Superior temporal gyrus (tissue), 1 donor: ENCODE results near the gene CADPS.

Source experiments
- DNase-seq: peaks from one replicate; pipeline ENCODE4 v3.0.0-alpha.2; 2016; ENCODE audit errors: extremely low spot score

The CADPS gene

DNA sequence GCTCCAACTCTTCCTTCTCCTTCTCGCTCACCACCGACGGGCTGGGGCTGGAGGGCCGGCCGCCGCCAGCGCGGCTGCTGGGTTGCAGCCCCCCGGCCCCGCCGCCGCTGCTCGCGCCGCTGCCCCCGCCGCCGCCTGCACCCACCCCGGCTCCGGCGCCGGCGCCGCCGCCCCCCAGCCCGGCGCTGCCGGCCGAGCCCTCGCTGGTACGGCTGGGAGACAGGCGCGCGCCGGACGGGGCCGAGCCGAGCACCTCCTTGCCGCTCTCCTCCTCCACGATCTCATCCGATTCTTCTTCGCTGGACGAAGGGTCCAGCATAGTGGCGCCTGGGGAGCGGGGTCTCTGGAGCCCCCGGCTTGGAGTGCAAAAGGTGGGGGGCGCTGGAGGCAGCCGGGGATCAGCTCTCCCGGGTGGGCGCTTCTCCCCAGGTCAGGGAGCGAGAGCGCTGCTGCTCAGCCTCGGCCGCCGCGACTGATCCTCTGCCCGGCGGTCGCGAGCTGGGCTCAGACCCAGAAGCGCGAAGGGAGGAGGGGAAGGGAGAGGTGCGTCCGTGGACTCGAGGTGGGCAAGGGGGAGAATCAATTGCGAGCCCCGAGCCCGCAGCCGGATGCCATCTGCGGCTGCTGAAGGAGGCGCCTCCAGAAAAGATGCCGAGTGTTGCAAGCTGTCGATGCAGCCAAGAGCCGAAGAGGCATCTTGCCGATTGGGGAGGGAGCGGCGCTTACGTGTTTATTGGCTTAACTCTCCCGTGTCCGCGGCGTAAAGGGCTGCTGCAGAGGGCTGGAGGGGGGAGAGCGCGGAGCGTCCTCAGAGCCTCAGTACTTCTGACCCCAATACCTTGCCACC, at the start of gene CADPS:
CADPS (minus strand) TSS at position 706 of the 847 bp plus-strand sequence; CDS start at position 319, 387 bp downstream.
- peak; percentile 61 for DNase-seq

DNA sequence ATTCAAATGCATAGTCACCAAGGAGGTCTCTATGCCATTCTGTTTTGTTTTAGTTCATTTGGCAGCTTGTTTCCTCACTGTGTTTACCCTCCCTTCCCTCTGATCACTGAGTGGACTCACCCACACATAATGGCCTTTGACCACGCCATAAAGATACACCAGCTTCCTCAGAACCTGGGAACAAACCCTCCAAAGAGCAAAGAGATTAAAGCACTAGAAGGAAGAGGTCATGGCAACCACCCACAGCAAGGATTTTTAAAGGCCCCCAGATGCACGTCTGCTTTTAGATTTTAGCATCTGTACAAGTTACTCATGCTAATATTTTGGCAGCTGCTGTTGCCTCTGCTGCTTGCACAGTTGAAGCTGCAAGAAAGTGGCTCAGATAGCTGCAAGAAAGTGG, 47.9 kb upstream of the CADPS start:
- no peak for DNase-seq

DNA sequence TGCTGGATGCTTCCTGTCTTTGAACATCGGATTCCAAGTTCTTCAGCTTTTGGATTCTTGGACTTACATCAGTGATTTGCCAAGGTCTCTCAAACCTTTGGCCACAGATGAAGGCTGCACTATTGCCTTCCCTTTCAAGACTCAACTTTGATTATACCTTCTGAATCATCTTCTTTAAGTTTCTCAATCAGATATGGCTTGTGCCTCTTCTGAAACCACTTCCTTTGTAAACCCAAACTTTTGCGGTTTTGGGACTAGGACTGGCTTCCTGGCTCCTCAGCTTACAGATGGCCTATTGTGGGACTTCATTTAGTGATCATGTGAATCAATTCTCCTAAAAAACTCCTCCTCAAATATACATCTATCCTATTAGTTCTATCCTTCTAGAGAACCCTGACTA, 47.1 kb upstream of the CADPS start:
- no peak for DNase-seq

DNA sequence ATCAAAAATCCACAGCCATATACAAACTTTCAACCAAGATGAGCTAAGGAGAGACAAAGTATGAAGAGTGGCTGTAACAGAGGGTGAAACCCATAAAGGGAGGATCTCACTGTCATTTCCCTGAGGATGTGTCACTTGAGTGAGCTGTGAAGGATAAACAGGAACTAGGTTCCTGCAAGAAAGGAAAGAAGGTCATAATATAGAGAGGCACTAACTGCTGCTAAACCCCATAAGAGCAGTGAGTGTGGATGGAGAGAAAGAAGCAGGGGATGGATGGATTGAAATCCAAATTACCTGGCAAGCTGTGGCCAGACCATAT, 45.2 kb upstream of the CADPS start:
- no peak for DNase-seq

DNA sequence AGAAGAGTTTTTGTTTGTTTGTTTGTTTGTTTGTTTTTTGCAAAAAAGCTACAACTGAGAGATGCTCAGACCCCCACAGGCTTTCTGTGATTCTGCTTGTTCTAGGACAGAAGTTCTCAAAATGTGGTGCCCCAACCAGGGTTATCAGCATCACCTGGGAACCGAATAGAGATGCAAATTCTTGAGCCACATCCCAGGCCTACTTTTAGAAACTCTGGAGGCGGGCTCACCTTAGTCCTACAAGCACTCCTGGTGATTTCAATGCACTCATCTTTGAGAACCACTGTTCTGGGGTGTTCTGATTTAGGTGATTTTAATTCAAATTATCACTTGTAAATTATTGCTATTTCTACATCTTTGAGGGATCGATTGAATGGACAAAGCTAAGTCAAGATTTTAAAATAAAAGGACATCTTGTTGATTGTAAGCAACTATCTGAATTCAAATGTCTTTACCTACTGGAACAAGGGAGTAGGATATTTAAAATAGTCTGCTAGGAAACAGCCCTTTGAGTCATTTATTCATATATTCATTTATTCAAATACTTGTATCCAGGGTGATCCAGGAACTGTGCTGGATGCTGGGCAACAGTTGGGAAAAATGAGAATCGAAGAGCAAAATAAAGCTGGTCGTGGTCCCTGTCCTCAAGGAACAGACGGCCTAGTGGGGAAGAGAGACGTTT, 44.7 kb upstream of the CADPS start:
- DNase-seq = no peak

DNA sequence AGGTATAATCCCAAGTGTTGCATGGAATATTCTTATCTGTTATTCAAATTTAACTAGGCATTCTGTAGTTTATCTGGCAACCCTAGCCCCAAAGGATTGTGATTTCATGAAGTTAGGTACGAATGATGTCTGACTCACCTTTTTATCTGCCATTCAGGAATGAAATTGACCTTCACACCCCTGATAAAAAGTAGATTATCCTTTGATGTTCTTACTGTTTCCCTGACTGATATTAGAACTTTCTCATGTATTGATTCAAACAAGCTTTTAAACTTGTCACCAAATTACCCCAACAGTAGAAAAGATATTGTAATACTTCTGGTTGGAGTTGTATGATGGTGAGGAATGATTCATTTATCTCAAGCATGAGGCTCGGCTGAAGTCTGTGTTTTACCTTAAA, 43.6 kb upstream of the CADPS start:
- no peak for DNase-seq

DNA sequence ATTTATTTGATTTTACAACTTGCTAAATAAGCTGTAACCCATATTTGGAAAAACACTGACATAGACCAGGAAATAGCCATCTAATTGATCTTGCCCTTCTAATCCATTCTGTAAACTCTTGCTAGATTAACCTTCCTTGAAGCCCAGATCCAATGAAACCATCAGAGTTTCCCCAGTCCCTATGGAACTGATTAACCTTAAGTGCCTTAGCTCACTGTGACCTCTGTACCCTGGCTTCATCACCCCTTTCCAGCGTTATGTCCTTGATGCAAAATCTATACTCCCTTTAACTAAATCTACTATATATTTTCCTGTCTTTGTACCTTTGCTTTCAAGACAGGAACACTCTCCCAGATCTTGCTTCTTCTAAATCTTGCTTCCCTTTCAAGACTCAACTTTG, 42.9 kb upstream of the CADPS start:
- DNase-seq = no peak

- no peak for DNase-seq
Observed at GRCh38 chr3:62911526-62911925, 36.3 kb upstream of the CADPS start.

- DNase-seq = no peak
Observed at GRCh38 chr3:62905331-62905730, 30.1 kb upstream of the CADPS start.

DNA sequence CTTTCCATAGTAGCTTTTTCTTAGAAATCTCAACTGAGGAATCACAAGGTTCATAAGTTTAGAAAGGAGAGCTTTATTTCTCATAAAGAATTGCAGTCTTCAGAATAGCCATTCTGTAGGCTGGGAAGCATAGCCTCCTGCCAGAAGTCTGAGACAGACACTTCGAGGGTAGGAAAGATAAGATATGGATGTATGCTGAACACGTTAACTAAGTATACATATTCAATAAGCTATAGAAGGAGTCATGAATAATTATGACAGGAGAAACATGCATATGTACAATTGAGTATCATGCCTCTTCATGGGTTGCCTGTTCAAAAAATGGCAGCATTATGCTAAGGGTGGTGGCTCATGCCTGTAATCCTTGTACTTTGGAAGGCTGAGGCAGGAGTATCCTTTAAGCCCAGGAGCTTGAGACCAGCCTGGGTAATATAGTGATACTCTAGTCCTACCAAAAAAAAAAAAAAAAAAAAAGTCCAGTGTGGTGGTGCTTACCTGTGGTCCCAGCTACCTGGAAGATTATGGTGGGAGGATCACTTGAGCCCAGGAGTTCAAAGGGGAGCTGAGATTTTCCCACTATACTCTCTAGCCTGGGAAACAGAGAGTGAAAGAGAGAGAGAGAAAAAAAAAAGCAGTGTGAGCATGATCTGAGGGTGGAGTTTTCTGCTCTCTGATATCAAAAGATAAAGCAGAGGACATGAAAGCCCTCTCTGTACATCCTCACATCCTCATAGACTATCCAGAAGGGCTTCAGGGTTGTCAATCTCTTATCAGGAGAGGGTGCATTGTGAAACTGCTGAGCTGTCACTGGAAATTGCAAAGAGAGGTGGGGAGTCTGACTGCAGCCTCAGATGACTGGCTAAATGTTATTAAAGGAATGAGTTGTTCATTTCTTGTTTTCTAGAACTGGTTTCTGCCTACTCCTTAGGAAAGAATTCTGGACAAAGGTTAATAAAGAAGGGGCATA, 23.6 kb upstream of the CADPS start:
- DNase-seq = no peak

- no peak for DNase-seq
Observed at GRCh38 chr3:62895901-62896300, 20.7 kb upstream of the CADPS start.

GRCh38 chr3:62892951-62893350, 17.7 kb upstream of the CADPS start:
- DNase-seq = no peak

- DNase-seq = no peak
Observed at GRCh38 chr3:62892045-62892444, 16.8 kb upstream of the CADPS start.

GRCh38 chr3:62888778-62889177, 13.6 kb upstream of the CADPS start:
- DNase-seq = no peak

DNA sequence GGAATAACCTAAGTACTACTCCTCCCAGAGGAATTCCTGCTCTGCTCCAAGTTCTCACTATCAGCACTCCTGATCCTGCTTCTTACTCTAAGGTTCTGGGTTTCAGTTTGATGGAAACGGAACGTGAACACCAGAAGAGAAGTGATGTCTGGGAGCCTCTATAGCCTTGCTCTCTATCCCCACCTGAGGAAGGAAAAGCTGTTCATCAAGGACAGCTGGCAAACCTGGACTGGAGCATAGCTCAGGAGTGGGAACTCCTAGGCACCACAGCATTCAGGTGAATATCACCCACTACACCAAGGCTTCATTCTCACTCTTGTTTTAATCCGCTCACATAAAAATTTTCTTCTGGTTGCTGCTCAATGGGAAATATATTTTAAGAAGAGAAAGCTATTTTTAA, 13.0 kb upstream of the CADPS start:
- no peak for DNase-seq

GRCh38 chr3:62885136-62885535, 9.9 kb upstream of the CADPS start:
- DNase-seq = no peak

- no peak for DNase-seq
Observed at GRCh38 chr3:62884096-62884870, 9.1 kb upstream of the CADPS start.

DNA sequence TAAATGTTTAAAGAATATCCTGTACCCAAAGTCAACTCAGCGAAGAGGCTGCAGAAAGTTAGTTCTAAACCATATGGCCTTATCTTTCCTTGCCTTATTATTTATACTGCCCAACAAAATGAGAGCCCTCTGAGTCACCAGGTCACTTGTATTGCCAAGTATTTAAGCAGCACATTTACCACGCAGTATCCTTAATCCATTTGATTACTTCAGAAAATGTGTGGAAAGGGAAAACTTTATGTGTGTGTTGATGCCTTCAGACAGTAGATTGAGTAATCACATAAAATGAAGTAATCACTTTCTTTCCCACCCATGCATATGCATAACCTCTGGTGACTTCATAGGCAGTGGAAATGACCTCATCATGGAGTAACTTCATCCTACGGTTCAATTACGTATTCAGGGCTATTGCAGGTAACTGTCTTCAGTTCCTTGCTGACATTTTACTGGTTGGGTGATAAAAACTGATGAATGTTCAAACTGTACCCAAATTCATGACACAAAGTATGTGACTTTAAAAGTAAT, 7.5 kb upstream of the CADPS start:
- DNase-seq = no peak

GRCh38 chr3:62876064-62876463, 848 bp upstream of the CADPS start:
- no peak for DNase-seq

DNA sequence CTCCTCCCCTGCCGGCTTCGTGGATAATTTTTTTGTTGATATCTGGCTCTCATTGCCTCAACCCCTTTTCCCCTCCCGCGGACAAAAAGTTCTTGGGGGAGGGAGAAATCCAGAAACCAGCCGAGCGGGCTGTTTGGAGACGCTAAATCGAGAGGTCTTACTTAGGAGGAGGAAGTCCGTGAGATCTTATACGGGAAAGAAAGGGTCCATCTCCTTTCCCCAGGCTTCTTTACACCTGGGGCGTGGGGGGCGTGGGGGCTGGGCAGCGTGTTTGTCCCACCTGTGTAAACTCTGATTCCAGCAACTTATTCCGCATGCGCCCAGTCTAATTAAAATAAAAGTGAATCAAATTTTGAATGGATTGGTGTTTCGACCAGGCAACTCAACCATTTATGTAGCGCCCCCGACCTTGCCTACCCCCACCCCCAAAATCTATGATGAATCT, 364 bp upstream of the CADPS start:
- no peak for DNase-seq
